Duodenal mucosa (tissue), 2 donors: Measurements from ENCODE around the gene STK17A.
"Not testable (repeated sequence)": the region's sequence is repeated elsewhere in the genome, so short reads cannot be mapped to it uniquely, and the experiment has no call there.

Experiments used
- H3K27ac ChIP-seq: one replicate; pipeline ENCODE4 v1.7.0; 2013; ENCODE audit warnings: low read depth, low read length
- H3K27me3 ChIP-seq, 2 donors: one replicate each; pipeline ENCODE4 v1.7.0; 2013; ENCODE audit warnings: low read length in 2 of 2, control low read depth in 1 of 2; ENCODE audit not compliant: insufficient read depth in 2 of 2, control insufficient read depth in 1 of 2
- H3K36me3 ChIP-seq, 2 donors: one replicate each; pipeline ENCODE4 v1.7.0; 2013; ENCODE audit warnings: low read length in 2 of 2, control low read depth in 1 of 2; ENCODE audit not compliant: insufficient read depth in 2 of 2, control insufficient read depth in 1 of 2
- H3K4me1 ChIP-seq, 2 donors: one replicate each; pipeline ENCODE4 v1.7.0; 2013; ENCODE audit warnings: low read length in 2 of 2, control low read depth in 1 of 2; ENCODE audit not compliant: insufficient read depth in 2 of 2, control insufficient read depth in 1 of 2
- H3K4me3 ChIP-seq, 2 donors: one replicate each; pipeline ENCODE4 v1.7.0; 2013; ENCODE audit warnings: low read length in 2 of 2, low read depth in 1 of 2
- H3K9ac ChIP-seq, 2 donors: one replicate each; pipeline ENCODE4 v1.7.0; 2013; ENCODE audit warnings: low read length in 2 of 2, low read depth in 1 of 2
- H3K9me3 ChIP-seq, 2 donors: one replicate each; pipeline ENCODE4 v1.7.0; 2013; ENCODE audit warnings: low read length in 2 of 2, control low read depth in 1 of 2; ENCODE audit not compliant: control insufficient read depth in 1 of 2

Gene STK17A

DNA sequence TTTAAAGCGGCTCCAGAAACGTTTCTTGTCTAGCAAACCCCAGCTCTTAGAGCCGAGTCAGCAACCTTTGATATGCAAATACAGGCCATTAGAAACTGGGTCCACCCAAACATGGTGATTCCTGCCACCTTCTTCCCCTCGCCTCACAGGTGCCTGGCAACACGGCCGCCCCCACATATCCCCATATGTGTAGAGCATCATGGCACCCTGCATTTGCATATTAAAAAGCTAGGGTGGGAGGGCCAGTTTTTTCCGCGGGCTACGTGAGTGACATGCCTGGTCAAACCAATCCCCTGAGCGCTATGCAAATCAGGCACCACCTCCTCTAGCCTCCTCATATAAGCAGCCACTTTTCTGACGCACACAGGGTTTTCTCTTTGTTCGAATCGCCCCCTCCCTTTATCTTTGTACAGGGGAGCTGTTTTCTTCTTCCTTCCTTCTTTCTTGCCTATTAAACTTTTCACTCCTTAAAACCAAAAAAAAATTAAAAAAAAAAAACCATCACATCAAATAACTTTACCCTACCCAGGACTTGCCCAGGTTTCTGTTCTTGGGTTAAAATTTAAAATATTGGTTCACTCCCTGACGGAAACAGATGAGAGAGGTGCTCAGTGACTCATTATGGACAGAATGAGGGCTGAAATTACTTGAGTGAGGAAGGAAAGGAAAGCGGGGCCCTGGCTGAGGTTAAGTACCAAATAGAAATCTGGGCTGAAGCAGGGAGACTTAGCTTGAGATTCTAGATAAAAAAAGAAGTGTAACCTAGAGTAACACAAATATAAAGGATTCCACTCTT, 86.6 kb downstream of the STK17A start:
- Histone ChIP-seq H3K4me1 (peaks cover 0 to 5% of the 10 kb centered on the region in 2 donors), H3K36me3 (no peaks in the 10 kb centered on the region), H3K27me3 (no peaks in the 10 kb centered on the region), H3K27ac (no peak overlapping the region), H3K9ac (no peak overlapping the region), H3K9me3 (peaks cover 3 to 11% of the 10 kb centered on the region in 2 donors), H3K4me3 (no peak overlapping the region)

DNA sequence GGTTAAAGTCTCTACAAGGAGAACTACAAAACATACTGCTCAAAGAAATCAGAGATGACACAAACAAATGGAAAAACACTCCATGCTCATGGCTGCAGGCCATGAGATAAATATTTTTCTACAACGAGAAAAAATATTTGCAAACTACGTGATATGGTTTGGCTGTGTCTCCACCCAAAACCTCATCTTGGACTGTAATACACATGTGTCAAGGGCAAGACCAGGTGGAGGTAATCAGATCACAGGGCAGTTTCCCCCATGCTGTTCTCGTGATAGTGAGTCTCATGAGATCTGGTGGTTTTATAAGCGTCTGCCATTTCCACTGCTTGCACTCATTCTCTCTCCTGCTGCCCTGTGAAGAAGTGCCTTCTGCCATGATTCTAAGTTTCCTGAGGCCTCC, 88.6 kb downstream of the STK17A start:
- Histone ChIP-seq H3K9me3 (peaks cover 3 to 11% of the 10 kb centered on the region in 2 donors), H3K36me3 (no peaks in the 10 kb centered on the region), H3K4me3 (no peak overlapping the region), H3K4me1 (peaks cover 0 to 10% of the 10 kb centered on the region in 2 donors), H3K27me3 (no peaks in the 10 kb centered on the region), H3K9ac (no peak overlapping the region), H3K27ac (no peak overlapping the region)

- not testable (repeated sequence) for H3K27me3 ChIP-seq, H3K9ac ChIP-seq, H3K27ac ChIP-seq, H3K4me3 ChIP-seq, H3K4me1 ChIP-seq, H3K36me3 ChIP-seq
- H3K9me3 ChIP-seq: peaks cover 3 to 11% of the 10 kb centered on the region in 2 donors
Observed at GRCh38 chr7:43673243-43673976, 90.5 kb downstream of the STK17A start.

GRCh38 chr7:43674559-43675436, 91.9 kb downstream of the STK17A start:
- Histone ChIP-seq H3K9ac (no peak overlapping the region), H3K27ac (no peak overlapping the region), H3K9me3 (peaks cover 3 to 11% of the 10 kb centered on the region in 2 donors), H3K36me3 (no peaks in the 10 kb centered on the region), H3K27me3 (no peaks in the 10 kb centered on the region), H3K4me3 (no peak overlapping the region), H3K4me1 (peaks cover 0 to 10% of the 10 kb centered on the region in 2 donors)
